Panc1 (cell line): Measurements from ENCODE around the gene GANC. TPM values are rescaled to one million over a fixed set of nuclear protein-coding genes. Genes with fewer than 3 reads are reported as not detected.

Experiments used
- ATAC-seq: fragments of 200-7000 bp; cut with Tn5 transposase; 2 replicates; pipeline ENCODE4 v1.9.1; 2020; ENCODE audit warnings: mild to moderate bottlenecking, moderate library complexity
- BruUV-seq: library from RNA; stranded (reverse); fragments of 400-500 nt; replicated peaks from 2 replicates; lab custom pipeline; 2021; lab: Mats Ljungman, UMichigan
- CTCF ChIA-PET: fragments of 300-600 bp; sonication (Branson Sonifier 250); formaldehyde crosslinking; loops from one replicate; lab custom pipeline; 2022; ENCODE audit warnings: antibody characterized with exemption; lab: Charles Lee
- POLR2A ChIA-PET: fragments of 300-600 bp; sonication (Branson Sonifier 250); formaldehyde crosslinking; loops from one replicate; lab custom pipeline; 2022; ENCODE audit warnings: antibody characterized with exemption; lab: Charles Lee
- DNase-seq: peaks from one replicate; pipeline ENCODE4 v3.0.0-alpha.2; 2010; ENCODE audit warnings: low read depth, low spot score
- H3K27ac ChIP-seq: 2 replicates; pipeline ENCODE4 v1.5.1; 2011; ENCODE audit warnings: mild to moderate bottlenecking, low read length, inconsistent platforms
- H3K27me3 ChIP-seq: fragments of 200-500 bp; sonication (Bioruptor generic); 2 replicates; pipeline ENCODE4 v1.6.0; 2014; ENCODE audit warnings: low read length, inconsistent platforms; ENCODE audit not compliant: control insufficient read depth, insufficient read depth
- H3K36me3 ChIP-seq: fragments of 200-500 bp; sonication (Bioruptor generic); 2 replicates; pipeline ENCODE4 v1.5.1; 2014; ENCODE audit warnings: inconsistent platforms, mild to moderate bottlenecking, low read length, moderate library complexity; ENCODE audit not compliant: control insufficient read depth, insufficient read depth
- H3K4me1 ChIP-seq: 2 replicates; pipeline ENCODE4 v1.5.1; 2011; ENCODE audit warnings: inconsistent platforms, mild to moderate bottlenecking, low read length, moderate library complexity; ENCODE audit not compliant: control insufficient read depth, insufficient read depth
- H3K4me3 ChIP-seq, 2 experiments: 2 replicates each; pipeline ENCODE4 v1.5.1; 2011 to 2012; ENCODE audit warnings: low read depth in 2 of 2, low read length in 2 of 2, mild to moderate bottlenecking in 2 of 2, inconsistent platforms in 1 of 2, moderate library complexity in 1 of 2
- H3K9me3 ChIP-seq: fragments of 200-500 bp; sonication (Bioruptor generic); 2 replicates; pipeline ENCODE4 v1.5.1; 2014; ENCODE audit warnings: low read depth, mild to moderate bottlenecking, inconsistent platforms, low read length, moderate library complexity; ENCODE audit not compliant: control insufficient read depth, insufficient read depth
- CTCF ChIP-seq: fragments of 450-650 bp; IDR thresholded peaks from 2 replicates; pipeline ENCODE4 v1.5.1; 2017; ENCODE audit warnings: mild to moderate bottlenecking
- POLR2AphosphoS5 ChIP-seq: IDR thresholded peaks from 2 replicates; pipeline ENCODE4 v1.6.1; 2012; ENCODE audit warnings: mild to moderate bottlenecking, low read depth, low read length, moderate library complexity
- REST ChIP-seq, 2 experiments: IDR thresholded peaks; 2 replicates each; pipeline ENCODE4 v1.6.1; 2011 to 2012; ENCODE audit warnings: low read depth in 2 of 2, control low read depth in 1 of 2, low read length in 1 of 2, mild to moderate bottlenecking in 1 of 2, moderate library complexity in 1 of 2; ENCODE audit not compliant: insufficient read depth in 1 of 2
- SIN3A ChIP-seq: IDR thresholded peaks from 2 replicates; pipeline ENCODE4 v1.6.1; 2012; ENCODE audit warnings: low read depth, mild to moderate bottlenecking, low read length, moderate library complexity, borderline replicate concordance; ENCODE audit not compliant: insufficient read depth
- TCF7L2 ChIP-seq: IDR thresholded peaks from 2 replicates; pipeline ENCODE4 v1.6.1; 2011; ENCODE audit warnings: mild to moderate bottlenecking, low read depth, low read length, inconsistent platforms
- in situ Hi-C: cut with HindIII; loops from 2 replicates; pipeline ENCODE4 v1.10.0; 2016; ENCODE audit warnings: low sequenced_read_pairs, low pct_unique_long_range_greater_than_20kb
- intact Hi-C: fragments of 100-400 bp; cut with micrococcal nuclease; formaldehyde crosslinking; loops from one replicate; pipeline ENCODE4 v1.10.0; 2022; ENCODE audit not compliant: unreplicated experiment
- total RNA-seq: library from RNA; stranded (reverse); gene quantifications from one replicate; pipeline ENCODE4 v1.2.1, GENCODE V29; 2021; ENCODE audit not compliant: unreplicated experiment

GANC gene
- total RNA-seq, 1 experiment from 2014 or later = 21.1 TPM

GRCh38 chr15:42355291-42355690 is 82.3 kb downstream of the GANC start:
- no TSS peak for BruUV-seq
- intact Hi-C loops (no loop called here), in situ Hi-C loops (no loop called here)
- no peaks in the 10 kb centered on the region for H3K27me3 ChIP-seq
- POLR2A ChIA-PET = no interaction called here
- no peak for TF ChIP-seq POLR2AphosphoS5
- no peak for TF ChIP-seq SIN3A
- no peak for TF ChIP-seq REST (IDR thresholded peaks at IDR 0.05; ENCODE audit: insufficient read depth in 1 of 2, low read depth in 2 of 2, low read length in 1 of 2)
- TF ChIP-seq CTCF = no peak
- no peak for TF ChIP-seq TCF7L2
- CTCF ChIA-PET = no interaction called here
- H3K27ac ChIP-seq = no peak overlapping the region
- no peaks in the 10 kb centered on the region for H3K4me1 ChIP-seq
- DNase-seq (no peak), ATAC-seq (no peak)
- H3K4me3 ChIP-seq = no peak overlapping the region
- no peaks in the 10 kb centered on the region for H3K9me3 ChIP-seq
- no peaks in the 10 kb centered on the region for H3K36me3 ChIP-seq

- in situ Hi-C loops (no loop called here), intact Hi-C loops (no loop called here)
- H3K27ac ChIP-seq = no peak overlapping the region
- no peak for DNase-seq
- no peaks in the 10 kb centered on the region for H3K36me3 ChIP-seq
- CTCF ChIA-PET = interaction anchor here (0.6 kb wide), 1 partner anchor 254 kb away, joined by 4 read pairs; no protein-coding TSS in a partner anchor
- no peak overlapping the region for H3K4me3 ChIP-seq
- H3K27me3 ChIP-seq = no peaks in the 10 kb centered on the region
- no TSS peak for BruUV-seq
- no peak for ATAC-seq
- H3K4me1 ChIP-seq = no peaks in the 10 kb centered on the region
- POLR2A ChIA-PET = no interaction called here
- no peak for TF ChIP-seq REST (IDR thresholded peaks at IDR 0.05; ENCODE audit: insufficient read depth in 1 of 2, low read depth in 2 of 2, low read length in 1 of 2)
- TF ChIP-seq CTCF = no peak
- no peak for TF ChIP-seq TCF7L2
- TF ChIP-seq SIN3A = no peak
- TF ChIP-seq POLR2AphosphoS5 = no peak
- no peaks in the 10 kb centered on the region for H3K9me3 ChIP-seq
Measured at GRCh38 chr15:42356851-42357250, 83.8 kb downstream of the GANC start.
